ENCODE data around the gene CADPS2.

CADPS2 gene

GRCh38 chr7:122577449-122578003 is 308.7 kb downstream of the CADPS2 start:
- DNase-seq (ENCODE audit: extremely low read depth, low read depth) = no peak
- TF ChIP-seq CTCF (IDR thresholded peaks at IDR 0.05; ENCODE audit: low read depth, low read length) = no peak

GRCh38 chr7:122572706-122573105 is 313.6 kb downstream of the CADPS2 start:
- no peak for DNase-seq (ENCODE audit: extremely low read depth, low read depth)
- TF ChIP-seq CTCF (IDR thresholded peaks at IDR 0.05; ENCODE audit: low read depth, low read length) = no peak

- TF ChIP-seq CTCF (IDR thresholded peaks at IDR 0.05; ENCODE audit: low read depth, low read length) = no peak
- no peak for DNase-seq (ENCODE audit: extremely low read depth, low read depth)
Measured at GRCh38 chr7:122561326-122561725, 324.9 kb downstream of the CADPS2 start.

- no peak for TF ChIP-seq CTCF (IDR thresholded peaks at IDR 0.05; ENCODE audit: low read depth, low read length)
- DNase-seq (ENCODE audit: extremely low read depth, low read depth) = no peak
Measured at GRCh38 chr7:122556873-122557542, 329.3 kb downstream of the CADPS2 start.

- TF ChIP-seq CTCF (IDR thresholded peaks at IDR 0.05; ENCODE audit: low read depth, low read length) = no peak
- no peak for DNase-seq (ENCODE audit: extremely low read depth, low read depth)
Measured at GRCh38 chr7:122556219-122556618, 330.0 kb downstream of the CADPS2 start.

GRCh38 chr7:122553761-122554160 is 332.5 kb downstream of the CADPS2 start:
- no peak for DNase-seq (ENCODE audit: extremely low read depth, low read depth)
- no peak for TF ChIP-seq CTCF (IDR thresholded peaks at IDR 0.05; ENCODE audit: low read depth, low read length)

GRCh38 chr7:122552769-122553168 is 333.5 kb downstream of the CADPS2 start:
- no peak for DNase-seq (ENCODE audit: extremely low read depth, low read depth)
- TF ChIP-seq CTCF (IDR thresholded peaks at IDR 0.05; ENCODE audit: low read depth, low read length) = no peak

Data from AG09319 (cell line).